HG03196 (cell line): ENCODE measurements around the gene DNAJB7.
"Not testable (repeated sequence)": the region's sequence is repeated elsewhere in the genome, so short reads cannot be mapped to it uniquely, and the experiment has no call there.

Experiments used
- ATAC-seq: cut with Tn5 transposase; IDR thresholded peaks from one replicate; pipeline ENCODE4 v1.9.1; 2021; ENCODE audit not compliant: unreplicated experiment

Gene DNAJB7

GRCh38 chr22:40845816-40846215 is 16.1 kb downstream of the DNAJB7 start:
- ATAC-seq: not testable (repeated sequence)

DNA sequence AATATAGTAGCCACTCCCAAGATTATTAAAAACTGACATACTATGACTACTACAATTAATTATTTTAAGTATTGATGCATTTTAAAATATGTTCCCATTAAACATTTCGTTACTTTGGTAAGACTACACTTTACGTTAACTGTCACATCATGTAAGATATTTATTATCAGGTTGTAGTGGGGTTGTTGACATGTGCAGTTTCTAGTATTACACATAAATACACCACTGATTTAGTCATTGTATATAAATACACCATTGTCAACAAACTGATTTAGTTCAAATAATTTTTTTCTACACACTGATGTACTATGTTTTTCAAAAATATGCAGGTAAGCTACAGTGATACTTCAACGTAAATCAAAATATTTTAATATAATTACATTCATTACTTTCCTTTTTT is 17.0 kb downstream of the DNAJB7 start:
- ATAC-seq: no peak

- ATAC-seq: no peak
These were observed 23.4 kb downstream of the DNAJB7 start for GRCh38 chr22:40838486-40838885.

- ATAC-seq: no peak
These were observed 27.3 kb downstream of the DNAJB7 start for GRCh38 chr22:40834619-40835018.

GRCh38 chr22:40829131-40829530 is 32.8 kb downstream of the DNAJB7 start:
- ATAC-seq: no peak

- no peak for ATAC-seq
These were observed 34.8 kb downstream of the DNAJB7 start for GRCh38 chr22:40826984-40827741.

DNA sequence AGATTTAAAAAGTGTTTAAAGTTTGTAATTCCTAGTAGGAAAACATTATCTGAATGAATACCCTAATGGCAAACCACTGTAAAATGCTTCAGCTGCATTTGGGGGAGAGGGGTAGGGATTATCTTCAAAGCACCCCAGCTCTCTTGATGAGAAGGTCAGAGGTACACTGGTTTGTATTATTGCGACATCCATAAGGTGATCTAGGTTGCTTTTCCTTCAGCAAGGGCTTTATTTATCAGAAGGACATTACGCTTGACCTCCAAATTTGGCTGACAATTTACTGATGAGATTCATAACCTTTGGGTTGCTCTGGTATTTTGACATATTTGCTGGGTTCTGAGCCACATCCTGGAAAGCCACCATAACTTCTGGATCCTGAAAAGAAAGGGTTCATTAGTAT is 35.6 kb downstream of the DNAJB7 start:
- not testable (repeated sequence) for ATAC-seq

GRCh38 chr22:40823426-40823825 is 38.5 kb downstream of the DNAJB7 start:
- ATAC-seq: no peak

DNA sequence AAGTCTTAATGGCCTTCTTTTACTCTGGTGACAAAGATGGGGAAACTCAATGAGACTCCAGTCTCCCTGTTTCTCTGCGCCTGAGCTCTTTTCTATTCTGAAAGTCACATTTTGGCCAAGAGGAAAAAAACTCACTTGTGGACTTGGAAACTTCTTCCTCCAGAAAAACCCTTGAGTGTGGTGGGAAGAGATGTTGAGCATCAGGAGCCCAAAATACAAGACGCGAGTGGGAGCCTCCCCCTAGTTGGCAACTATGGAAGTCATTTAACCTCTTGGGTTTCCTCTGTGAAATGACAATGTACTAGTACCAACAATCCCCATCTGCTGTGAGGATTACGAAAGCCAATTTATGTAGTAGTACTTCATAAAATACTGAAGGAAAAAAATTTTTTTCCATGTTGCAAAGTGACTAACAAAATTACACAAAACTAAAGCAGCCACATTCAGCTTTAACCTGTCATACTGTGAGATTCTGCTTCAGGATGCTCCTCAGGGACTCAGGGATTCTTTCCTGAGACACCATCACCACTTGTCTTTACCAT is 42.2 kb downstream of the DNAJB7 start:
- no peak for ATAC-seq

DNA sequence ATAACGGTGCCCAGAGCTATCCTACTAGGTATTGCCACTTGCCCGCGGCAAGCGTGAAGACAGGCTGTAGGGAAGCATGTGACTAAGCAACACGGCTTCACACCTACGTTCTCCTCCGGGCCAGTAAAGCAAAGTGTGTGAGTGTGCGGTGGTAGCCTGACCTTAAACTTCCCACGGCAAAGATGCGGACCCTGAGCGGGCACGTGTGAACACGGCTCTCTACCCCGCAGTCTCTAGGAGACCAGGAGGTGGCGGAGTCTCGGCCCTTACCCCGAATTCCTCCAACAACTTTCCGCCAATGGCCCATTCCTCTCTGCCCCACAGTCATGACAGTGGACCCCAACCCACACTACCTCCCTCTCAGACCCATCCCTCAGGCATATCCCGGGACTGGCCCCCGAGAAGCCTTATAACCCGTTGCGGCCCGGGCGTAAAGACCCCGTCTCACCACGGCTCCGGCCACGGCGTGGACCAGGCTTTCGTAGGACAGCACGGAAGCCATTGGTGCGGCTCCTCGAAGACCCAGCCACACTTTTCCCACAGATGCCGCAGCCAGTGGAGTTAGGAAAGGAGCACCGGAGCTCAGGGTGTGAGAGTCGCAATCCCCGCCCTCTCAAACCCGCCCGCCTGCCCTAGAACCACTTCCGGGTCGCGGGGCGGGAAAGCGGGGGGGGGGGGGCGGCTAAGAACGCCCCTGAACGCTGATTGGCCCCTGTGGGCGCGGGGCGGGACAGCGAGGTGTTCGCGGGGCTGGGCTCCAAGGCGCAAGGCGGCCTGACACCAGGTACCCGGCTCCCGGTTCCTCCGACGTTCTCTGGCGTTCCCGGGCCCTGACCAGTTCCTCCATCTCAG is 42.9 kb downstream of the DNAJB7 start, which contains the start of gene SLC25A17:
TSS of gene SLC25A17 (minus strand) at position 600 of the 852 bp plus-strand sequence. CDS start at position 502, 98 bp downstream.
- peak; percentile 70 for ATAC-seq

DNA sequence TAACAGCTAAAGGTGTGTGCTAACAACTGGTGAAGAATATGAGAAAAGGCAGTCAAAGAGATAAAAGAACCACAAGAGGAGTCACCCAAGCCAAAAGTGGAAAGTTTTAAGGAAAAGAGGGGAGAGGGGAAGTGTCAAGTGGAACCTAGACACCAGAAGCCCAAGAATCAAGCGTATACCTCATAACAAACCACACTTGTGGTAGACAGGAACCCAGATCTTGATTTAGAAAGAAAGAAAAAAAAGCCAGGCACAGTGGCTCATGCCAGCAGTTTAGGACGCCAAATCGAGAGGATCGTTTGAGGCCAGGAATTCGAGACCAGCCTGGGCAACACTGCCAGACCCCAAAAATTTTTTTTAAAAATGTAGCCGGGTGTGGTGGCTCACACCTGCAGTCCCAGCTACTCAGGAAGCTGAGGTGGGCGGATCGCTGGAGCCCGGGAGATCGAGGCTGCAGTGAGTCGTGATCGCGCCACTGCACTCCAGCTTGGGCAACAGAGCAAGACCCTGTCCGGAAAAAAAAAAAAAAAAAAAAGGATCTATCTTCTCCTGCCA is 43.6 kb downstream of the DNAJB7 start:
- no peak for ATAC-seq

GRCh38 chr22:40817737-40818136 is 44.2 kb downstream of the DNAJB7 start:
- ATAC-seq: no peak

- no peak for ATAC-seq
These were observed 48.0 kb downstream of the DNAJB7 start for GRCh38 chr22:40813912-40814315.
